GM21423 (cell line): ENCODE measurements around the gene MYOF.
"Not testable (repeated sequence)": the region's sequence is repeated elsewhere in the genome, so short reads cannot be mapped to it uniquely, and the experiment has no call there.

Experiments used
- ATAC-seq: cut with Tn5 transposase; IDR thresholded peaks from one replicate; pipeline ENCODE4 v1.9.1; 2021; ENCODE audit warnings: mild to moderate bottlenecking, moderate library complexity; ENCODE audit not compliant: unreplicated experiment

MYOF gene

DNA sequence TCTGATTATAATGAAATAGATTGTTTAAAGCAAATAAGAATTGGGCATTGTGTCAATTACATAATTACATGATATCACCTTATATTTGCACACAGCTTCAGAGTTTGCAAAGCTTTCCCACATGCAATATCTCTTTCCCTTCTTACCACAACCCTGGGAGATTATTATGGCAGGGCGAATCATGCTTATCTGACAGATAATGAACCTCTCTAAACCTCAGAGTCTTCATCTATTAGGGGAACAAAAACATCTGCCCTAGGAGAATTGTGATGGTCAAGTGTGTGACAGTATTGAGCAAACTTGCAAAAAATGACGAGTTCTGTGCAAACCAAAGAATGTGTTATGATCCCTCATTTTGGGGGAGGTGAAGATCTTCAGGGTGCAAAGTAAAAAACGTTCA lies 90.0 kb downstream of the MYOF start:
- no peak for ATAC-seq

GRCh38 chr10:93390306-93391090 lies 91.6 kb downstream of the MYOF start:
- ATAC-seq = no peak

GRCh38 chr10:93386631-93387369 lies 95.3 kb downstream of the MYOF start:
- no peak for ATAC-seq

DNA sequence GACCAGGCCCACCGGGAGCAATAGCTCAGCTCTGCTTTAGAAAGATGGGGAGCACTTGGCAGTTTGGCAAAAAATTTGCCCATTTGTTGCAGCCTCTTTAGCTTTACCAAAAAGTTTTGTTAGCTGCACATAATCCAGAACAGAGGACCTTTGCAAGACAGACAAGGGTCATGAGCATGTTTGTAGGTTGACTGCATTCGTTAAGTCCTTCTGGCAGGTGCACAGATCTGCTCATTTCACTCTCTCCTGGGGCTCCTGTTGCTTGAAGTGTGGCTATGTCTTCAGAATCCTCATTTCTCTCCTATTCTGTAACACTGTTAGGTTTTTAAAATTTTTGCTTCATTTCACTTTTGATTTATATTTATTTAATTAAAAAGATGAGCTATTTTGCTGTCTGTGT lies 96.8 kb downstream of the MYOF start:
- no peak for ATAC-seq

DNA sequence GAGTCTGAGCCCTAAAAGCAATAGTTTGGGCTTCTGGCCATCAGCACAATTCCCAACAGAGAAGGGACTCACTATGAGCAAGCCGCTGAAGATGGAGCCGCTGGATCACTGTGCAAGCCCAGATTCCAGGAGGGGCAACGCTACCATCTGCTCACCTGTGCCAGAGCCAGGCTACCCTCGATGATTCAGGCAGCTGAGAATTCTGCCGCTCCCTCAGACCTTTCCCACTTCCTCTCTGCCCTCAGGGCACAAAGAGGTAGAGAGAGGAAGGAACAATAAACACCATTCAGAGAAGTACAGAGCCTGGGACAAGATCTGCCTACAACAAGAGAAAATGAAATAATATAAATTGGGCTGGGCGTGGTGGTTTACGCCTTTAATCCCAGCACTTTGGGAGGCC lies 98.1 kb downstream of the MYOF start:
- ATAC-seq = no peak

GRCh38 chr10:93383562-93383981 lies 98.6 kb downstream of the MYOF start:
- ATAC-seq = no peak

GRCh38 chr10:93379731-93380575 lies 102.2 kb downstream of the MYOF start:
- ATAC-seq = no peak

GRCh38 chr10:93378997-93379730 lies 103.0 kb downstream of the MYOF start:
- no peak for ATAC-seq

DNA sequence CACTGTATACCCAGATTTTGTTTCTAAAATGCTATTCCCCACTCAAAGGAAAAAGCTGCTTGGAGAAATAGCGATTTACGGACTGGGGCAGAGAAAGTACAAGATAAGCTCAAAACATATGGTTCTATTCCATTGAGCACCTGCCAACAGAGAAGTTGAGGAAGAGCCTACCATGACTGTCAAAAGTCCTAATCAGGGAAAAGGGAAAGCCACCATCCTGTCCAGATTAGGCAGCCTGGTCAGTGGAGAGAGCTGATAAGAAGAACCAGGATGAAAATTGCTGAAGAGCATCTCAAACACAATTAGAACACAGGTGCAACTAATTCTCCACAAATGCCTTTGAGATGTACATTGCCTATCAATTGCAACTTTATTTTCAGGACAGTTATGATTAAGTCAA lies 104.1 kb downstream of the MYOF start:
- no peak for ATAC-seq

DNA sequence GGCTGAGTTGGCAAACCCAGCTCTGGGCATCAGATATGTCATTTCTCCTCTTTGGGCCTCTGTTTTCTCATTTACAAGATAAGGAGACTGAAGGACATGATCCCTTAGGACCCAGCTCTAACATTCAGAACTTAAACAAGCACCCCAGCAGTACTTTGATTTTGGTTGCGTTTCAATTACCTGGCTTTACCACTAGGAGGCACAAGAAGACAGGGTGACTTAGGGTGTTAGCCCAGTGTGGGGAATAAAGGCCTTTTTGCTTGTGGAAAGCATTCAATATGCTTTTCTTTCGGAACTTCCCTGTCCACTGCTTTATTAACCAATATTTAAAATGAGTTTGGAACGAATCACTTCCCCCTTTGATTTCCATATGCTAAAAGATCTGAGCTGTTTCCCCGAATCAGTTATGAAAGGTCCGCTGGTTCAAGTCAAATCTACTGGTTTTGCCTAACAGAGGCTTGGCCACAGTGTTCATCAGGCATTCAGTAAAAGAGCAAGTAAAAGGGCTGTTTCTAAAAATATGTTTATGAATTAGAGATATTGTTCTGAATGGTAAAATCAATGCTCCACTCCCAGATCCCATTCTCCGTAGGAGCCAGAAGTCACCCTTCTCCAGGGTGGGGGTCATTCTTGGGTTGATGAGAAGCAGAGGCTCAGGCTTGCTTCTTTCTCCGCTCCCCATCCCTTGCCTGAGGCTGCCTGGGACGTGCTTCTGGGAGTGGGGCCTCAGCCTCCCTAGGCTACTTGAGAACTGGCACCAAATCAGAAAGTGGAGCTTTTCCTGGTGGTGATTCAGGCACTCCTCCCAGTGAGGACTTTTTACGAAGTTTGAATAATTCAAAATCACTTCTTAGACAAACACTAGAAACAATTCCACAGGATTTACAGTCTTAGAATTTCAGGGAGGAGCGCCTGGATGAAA lies 105.5 kb downstream of the MYOF start:
- ATAC-seq = no peak

DNA sequence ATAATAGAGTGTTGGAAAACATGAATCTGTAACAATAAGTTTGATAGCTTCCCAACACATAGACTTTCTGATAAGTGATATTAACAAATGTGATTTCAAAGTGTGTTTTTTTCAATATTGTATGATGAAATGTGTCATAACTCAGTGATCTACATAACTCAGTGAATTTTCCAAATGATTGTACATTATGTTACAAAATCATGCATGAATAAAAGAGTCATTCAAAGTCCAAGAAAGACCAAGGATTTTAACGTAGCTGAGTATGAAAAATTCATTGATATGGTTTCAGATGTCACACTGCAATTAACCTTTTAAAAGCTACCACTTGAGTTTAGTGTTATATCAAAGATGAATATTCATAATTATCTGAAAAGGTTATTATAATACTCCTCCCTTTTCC lies 111.2 kb downstream of the MYOF start:
- no peak for ATAC-seq

DNA sequence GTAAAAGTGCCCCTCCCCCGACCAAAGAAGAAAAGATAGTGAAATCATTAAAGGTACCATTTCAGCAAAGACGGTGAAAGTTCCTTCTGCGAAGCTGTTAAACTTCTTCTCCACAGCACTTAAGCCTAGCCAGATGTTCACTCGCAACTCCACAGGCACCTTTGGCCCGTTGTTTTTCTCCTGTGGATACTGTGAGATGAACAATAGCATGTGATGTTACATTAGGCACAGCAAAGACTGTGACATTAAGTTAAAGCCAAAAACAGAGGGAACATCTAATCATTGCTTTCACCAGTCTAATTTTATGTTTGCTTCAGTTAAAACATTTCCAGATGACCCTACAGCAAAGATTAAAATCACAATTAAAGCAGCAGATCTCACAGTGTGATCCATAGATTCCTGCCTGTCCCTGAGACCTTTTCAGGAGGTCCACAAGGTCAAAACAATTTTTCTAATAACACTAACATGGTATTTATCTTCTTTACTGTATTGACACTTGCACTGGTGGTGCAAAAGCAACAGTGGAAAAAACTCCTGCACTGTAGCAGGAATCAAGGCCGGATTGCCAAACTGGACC lies 112.5 kb downstream of the MYOF start:
- no peak for ATAC-seq

GRCh38 chr10:93368210-93368609 lies 113.9 kb downstream of the MYOF start:
- ATAC-seq = no peak

GRCh38 chr10:93367664-93368063 lies 114.5 kb downstream of the MYOF start:
- no peak for ATAC-seq

- no peak for ATAC-seq
These were observed 117.2 kb downstream of the MYOF start for GRCh38 chr10:93364966-93365365.

DNA sequence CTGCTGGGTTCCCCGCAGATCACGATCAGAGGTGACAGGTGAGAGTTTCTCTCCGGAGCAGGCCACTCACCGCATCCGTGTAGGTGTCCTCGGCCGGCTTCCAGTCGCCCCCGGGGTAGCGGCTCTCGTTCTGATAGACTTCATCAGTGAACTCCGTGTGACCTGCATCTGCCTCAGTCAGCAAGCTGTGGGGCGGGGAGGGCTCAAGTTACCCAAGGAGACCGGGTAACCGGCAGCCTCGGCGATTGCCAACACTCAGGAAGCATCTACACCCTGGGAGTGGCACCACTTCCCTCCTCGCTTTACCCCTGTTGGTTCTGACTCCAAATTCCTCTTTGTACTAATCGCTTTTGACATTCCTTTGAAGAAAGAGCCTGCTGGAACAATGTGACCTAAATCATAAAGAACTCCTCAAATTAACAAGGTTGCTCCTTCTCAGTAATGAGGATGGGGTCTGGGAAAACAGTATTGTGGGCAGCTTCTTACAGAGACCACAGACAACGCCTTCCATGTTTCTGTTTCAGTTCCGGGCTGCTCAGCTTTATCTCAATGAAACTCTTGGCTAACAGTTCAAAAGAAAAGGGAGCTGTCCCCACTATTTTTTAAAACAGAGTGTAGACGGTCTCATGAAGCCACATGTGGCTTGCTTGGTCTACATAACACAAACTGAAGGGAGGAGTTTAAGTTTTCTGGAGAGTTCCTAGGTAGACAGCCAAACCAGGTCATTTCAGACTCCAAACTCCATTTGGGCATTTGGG lies 118.1 kb downstream of the MYOF start:
- no peak for ATAC-seq

GRCh38 chr10:93358398-93358797 lies 123.7 kb downstream of the MYOF start:
- ATAC-seq = not testable (repeated sequence)

DNA sequence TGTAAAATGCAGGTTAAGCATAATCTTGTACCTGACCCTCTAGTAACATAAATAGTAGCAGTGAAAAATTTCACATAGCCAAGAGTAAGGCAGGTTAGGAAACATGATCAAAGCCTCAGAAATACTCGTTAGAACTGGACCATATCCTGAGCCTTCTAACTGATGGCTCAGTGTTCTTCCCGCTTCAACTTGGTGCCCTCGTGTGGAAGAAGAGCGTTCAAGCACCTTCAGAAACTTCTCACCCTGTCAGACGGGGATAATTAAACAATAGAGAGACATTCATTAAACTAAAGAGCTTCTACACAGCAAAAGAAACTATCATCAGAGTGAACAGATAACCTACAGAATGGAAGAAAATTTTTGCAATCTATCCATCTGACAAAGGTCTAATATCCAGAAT lies 124.5 kb downstream of the MYOF start:
- ATAC-seq = no peak

GRCh38 chr10:93356516-93356915 lies 125.6 kb downstream of the MYOF start:
- ATAC-seq = no peak
